DND-41 (cell line): Measurements from ENCODE around the gene PLPP7.

Experiments
- ATAC-seq: fragments of 200-7000 bp; cut with Tn5 transposase; 3 replicates; pipeline ENCODE4 v1.9.1; 2021; ENCODE audit warnings: low read depth; ENCODE audit not compliant: insufficient read depth
- DNase-seq: peaks from one replicate; pipeline ENCODE4 v3.0.0-alpha.2; 2020
- H2AFZ ChIP-seq: 2 replicates; pipeline ENCODE4 v1.6.0; 2012; ENCODE audit warnings: low read depth, low read length
- H3K27ac ChIP-seq: 2 replicates; pipeline ENCODE4 v1.5.1; 2012; ENCODE audit warnings: low read length, inconsistent platforms
- H3K27me3 ChIP-seq: fragments of 200-600 bp; sonication (generic); 2 replicates; pipeline ENCODE4 v1.6.0; 2012; ENCODE audit warnings: low read length, mild to moderate bottlenecking, inconsistent platforms; ENCODE audit not compliant: insufficient read depth, poor library complexity
- H3K36me3 ChIP-seq: 2 replicates; pipeline ENCODE4 v1.5.1; 2012; ENCODE audit warnings: low read length, inconsistent platforms; ENCODE audit not compliant: insufficient read depth
- H3K4me1 ChIP-seq: 2 replicates; pipeline ENCODE4 v1.5.1; 2012; ENCODE audit warnings: mild to moderate bottlenecking, low read length; ENCODE audit not compliant: insufficient read depth
- H3K4me2 ChIP-seq: 2 replicates; pipeline ENCODE4 v1.6.0; 2012; ENCODE audit warnings: mild to moderate bottlenecking, moderate library complexity, low read length, inconsistent platforms; ENCODE audit not compliant: insufficient read depth
- H3K4me3 ChIP-seq, 2 experiments: fragments of 200-600 bp in 1 of 2; shearing (Covaris generic) in 1 of 2; 2 replicates each; pipeline ENCODE4 v1.5.1; 2012 to 2016; ENCODE audit warnings: inconsistent platforms in 2 of 2, low read length in 2 of 2, mild to moderate bottlenecking in 2 of 2, low read depth in 1 of 2, moderate library complexity in 1 of 2
- H3K79me2 ChIP-seq: 2 replicates; pipeline ENCODE4 v1.6.0; 2012; ENCODE audit warnings: low read length, inconsistent platforms; ENCODE audit not compliant: insufficient read depth
- H3K9ac ChIP-seq: 2 replicates; pipeline ENCODE4 v1.6.0; 2012; ENCODE audit warnings: low read depth, mild to moderate bottlenecking, inconsistent platforms, low read length, moderate library complexity
- H3K9me3 ChIP-seq: 2 replicates; pipeline ENCODE4 v1.5.1; 2012; ENCODE audit warnings: low read length, moderate library complexity, mild to moderate bottlenecking, inconsistent platforms; ENCODE audit not compliant: insufficient read depth, severe bottlenecking
- H4K20me1 ChIP-seq: 2 replicates; pipeline ENCODE4 v1.6.0; 2012; ENCODE audit warnings: low read length; ENCODE audit not compliant: insufficient read depth
- CTCF ChIP-seq: IDR thresholded peaks from 2 replicates; pipeline ENCODE4 v1.5.1; 2012; ENCODE audit warnings: borderline replicate concordance, low read length, moderate library complexity, mild to moderate bottlenecking; ENCODE audit not compliant: poor library complexity, severe bottlenecking; ENCODE audit errors: extremely low read depth
- EZH2 ChIP-seq: IDR thresholded peaks from 3 replicates; pipeline ENCODE4 v1.6.1; 2012; ENCODE audit warnings: borderline replicate concordance, low read depth, mild to moderate bottlenecking, moderate library complexity, low read length, inconsistent platforms; ENCODE audit not compliant: severe bottlenecking

Gene PLPP7

GRCh38 chr9:131306397-131307004 lies 17.0 kb downstream of the PLPP7 start:
- H3K4me2 ChIP-seq = no peak overlapping the region
- TF ChIP-seq CTCF (no peak), EZH2 (no peak)
- H3K4me1 ChIP-seq = peaks cover 10% of the 10 kb centered on the region
- H3K9me3 ChIP-seq = no peaks in the 10 kb centered on the region
- DNase-seq = no peak
- no peak overlapping the region for H3K27ac ChIP-seq
- no peak overlapping the region for H2AFZ ChIP-seq
- H4K20me1 ChIP-seq = no peaks in the 10 kb centered on the region
- no peaks in the 10 kb centered on the region for H3K36me3 ChIP-seq
- no peak overlapping the region for H3K9ac ChIP-seq
- no peak for ATAC-seq
- H3K27me3 ChIP-seq = no peaks in the 10 kb centered on the region
- H3K79me2 ChIP-seq = no peaks in the 10 kb centered on the region
- H3K4me3 ChIP-seq = no peak overlapping the region

- Histone ChIP-seq H3K4me1 (peaks cover 10% of the 10 kb centered on the region), H4K20me1 (no peaks in the 10 kb centered on the region), H3K36me3 (no peaks in the 10 kb centered on the region), H3K27me3 (no peaks in the 10 kb centered on the region), H3K9ac (no peak overlapping the region), H3K79me2 (no peaks in the 10 kb centered on the region), H3K4me2 (no peak overlapping the region), H3K27ac (no peak overlapping the region), H2AFZ (no peak overlapping the region), H3K4me3 (no peak overlapping the region), H3K9me3 (no peaks in the 10 kb centered on the region)
- ATAC-seq (no peak), DNase-seq (no peak)
- TF ChIP-seq EZH2 (no peak), CTCF (no peak)
Observed at GRCh38 chr9:131307974-131308373, 18.5 kb downstream of the PLPP7 start.

DNA sequence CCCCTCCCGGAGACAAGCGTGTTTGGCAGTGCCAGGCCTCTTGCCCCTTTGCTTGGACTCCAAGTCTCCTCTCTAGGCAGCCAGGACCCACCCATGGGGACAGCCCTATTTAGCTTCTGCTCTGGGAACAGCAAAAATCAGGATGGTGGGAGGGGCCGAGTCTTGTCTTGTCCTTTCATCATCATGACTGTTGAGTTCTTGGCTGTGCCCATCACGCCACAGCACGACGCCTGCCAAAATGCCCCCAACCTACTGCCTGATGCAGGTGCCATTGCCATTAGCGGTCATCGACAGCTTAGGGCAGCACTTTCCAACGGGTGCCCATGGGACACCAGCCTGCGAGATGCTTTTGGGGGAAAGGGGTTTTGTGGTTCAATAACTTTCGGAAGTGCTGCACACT lies 18.9 kb downstream of the PLPP7 start:
- Histone ChIP-seq H3K4me1 (peaks cover 10% of the 10 kb centered on the region), H3K9me3 (no peaks in the 10 kb centered on the region), H4K20me1 (no peaks in the 10 kb centered on the region), H2AFZ (no peak overlapping the region), H3K36me3 (no peaks in the 10 kb centered on the region), H3K27ac (no peak overlapping the region), H3K9ac (no peak overlapping the region), H3K4me3 (no peak overlapping the region), H3K27me3 (no peaks in the 10 kb centered on the region), H3K4me2 (no peak overlapping the region), H3K79me2 (no peaks in the 10 kb centered on the region)
- TF ChIP-seq EZH2 = no peak
- TF ChIP-seq CTCF = no peak
- ATAC-seq (no peak), DNase-seq (no peak)
